ENCODE results near the gene CHRNA7. TPM values are rescaled to one million over a fixed set of nuclear protein-coding genes. Genes with fewer than 3 reads are reported as not detected.

CHRNA7 gene
- 0.28 and 0.85 TPM in 2 replicates for total RNA-seq

DNA sequence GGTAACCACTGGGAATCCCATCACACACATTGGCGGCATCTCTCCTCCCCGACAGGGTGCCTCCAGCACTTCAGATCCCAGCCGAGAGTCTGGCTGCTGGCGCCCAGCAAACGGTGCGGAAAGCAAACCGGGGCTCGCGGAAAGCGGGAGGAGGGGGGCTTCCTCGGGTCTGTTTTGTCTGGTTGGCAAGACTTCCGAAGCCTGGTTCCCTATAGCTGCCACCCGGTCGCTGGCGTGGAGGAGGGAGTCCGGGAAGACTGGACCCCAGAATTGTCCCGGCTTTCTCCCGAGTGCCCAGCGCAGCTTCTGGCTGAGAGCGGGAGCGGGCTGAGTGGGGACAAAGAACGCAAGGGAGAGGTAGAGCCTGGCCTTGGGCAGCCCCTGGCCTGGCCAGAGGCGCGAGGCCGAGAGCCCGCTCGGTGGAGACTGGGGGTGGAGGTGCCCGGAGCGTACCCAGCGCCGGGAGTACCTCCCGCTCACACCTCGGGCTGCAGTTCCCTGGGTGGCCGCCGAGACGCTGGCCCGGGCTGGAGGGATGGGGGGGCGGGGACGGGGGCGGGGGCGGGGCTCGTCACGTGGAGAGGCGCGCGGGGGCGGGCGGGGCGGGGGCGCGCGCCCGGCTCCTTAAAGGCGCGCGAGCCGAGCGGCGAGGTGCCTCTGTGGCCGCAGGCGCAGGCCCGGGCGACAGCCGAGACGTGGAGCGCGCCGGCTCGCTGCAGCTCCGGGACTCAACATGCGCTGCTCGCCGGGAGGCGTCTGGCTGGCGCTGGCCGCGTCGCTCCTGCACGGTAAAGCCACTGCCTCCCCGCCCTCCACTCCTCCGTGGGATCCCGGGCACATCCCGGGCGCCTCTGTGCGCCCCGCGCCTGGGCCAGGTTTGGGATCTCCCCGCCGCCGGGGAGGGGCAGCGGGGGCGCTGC lies at the start of gene CHRNA7:
CHRNA7 (plus strand) TSS at position 654 of the 920 bp plus-strand sequence; CDS start at position 734, 80 bp downstream.

Other genes starting within 250 kb of the CHRNA7 start
- gene OTUD7A, start 159.8 kb upstream of the CHRNA7 start, total RNA-seq, result under 0.01 TPM in 1 of 2 replicates, not detected in the other

Measured in airway epithelial cell (primary cell).